ENCODE data around the gene CHID1.

Gene CHID1

GRCh38 chr11:831961-832528 is 78.6 kb downstream of the CHID1 start:
- DNase-seq = no peak

GRCh38 chr11:831118-831864 is 79.3 kb downstream of the CHID1 start:
- no peak for DNase-seq

- DNase-seq = peak; percentile 71
These were observed 80.1 kb downstream of the CHID1 start for GRCh38 chr11:830295-831117.

- DNase-seq = no peak
These were observed 80.7 kb downstream of the CHID1 start for GRCh38 chr11:829847-830294.

GRCh38 chr11:829176-829846 is 81.3 kb downstream of the CHID1 start:
- DNase-seq = no peak

- no peak for DNase-seq
These were observed 82.0 kb downstream of the CHID1 start for GRCh38 chr11:828506-829175.

- DNase-seq = no peak
These were observed 82.8 kb downstream of the CHID1 start, which contains the start of gene CRACR2B for GRCh38 chr11:827897-828192. CRACR2B (plus strand) TSS chr11:827919; CDS start chr11:828608, 689 bp downstream.

- DNase-seq = no peak
These were observed 83.3 kb downstream of the CHID1 start for GRCh38 chr11:827146-827896.

GRCh38 chr11:826836-827145 is 83.8 kb downstream of the CHID1 start:
- no peak for DNase-seq

GRCh38 chr11:826227-826621 is 84.4 kb downstream of the CHID1 start:
- DNase-seq = no peak

- no peak for DNase-seq
These were observed 85.0 kb downstream of the CHID1 start for GRCh38 chr11:825366-826226.

- no peak for DNase-seq
These were observed 85.7 kb downstream of the CHID1 start for GRCh38 chr11:824942-825341.

- DNase-seq = no peak
These were observed 86.2 kb downstream of the CHID1 start for GRCh38 chr11:824292-824880.

- no peak for DNase-seq
These were observed 86.9 kb downstream of the CHID1 start for GRCh38 chr11:823441-824291.

GRCh38 chr11:821512-822371 is 88.9 kb downstream of the CHID1 start:
- no peak for DNase-seq

- DNase-seq = no peak
These were observed 89.7 kb downstream of the CHID1 start for GRCh38 chr11:820655-821511.

GRCh38 chr11:819943-820649 is 90.5 kb downstream of the CHID1 start:
- peak; percentile 93 for DNase-seq

Data from activated CD8-positive, alpha-beta memory T cell treated with anti-CD3 and anti-CD28 coated beads, Interleukin-2, amount 50 U/mL, for 4 hours (primary cell).